GM23338 (cell line): ENCODE results near the gene MVB12B. TPM values are rescaled to one million over a fixed set of nuclear protein-coding genes. Genes with fewer than 3 reads are reported as not detected.

Experiments
- ATAC-seq: fragments of 200-7000 bp; cut with Tn5 transposase; 3 replicates; pipeline ENCODE4 v1.9.1; 2020
- DNase-seq: peaks from one replicate; pipeline ENCODE4 v3.0.0-alpha.2; 2015; ENCODE audit warnings: low spot score
- H2AFZ ChIP-seq: fragments of 200-600 bp; sonication (generic); 2 replicates; pipeline ENCODE4 v1.8.0; 2016; ENCODE audit warnings: antibody characterized with exemption, mild to moderate bottlenecking, moderate library complexity
- H3F3A ChIP-seq: fragments of 200-600 bp; sonication (generic); replicated peaks from 2 replicates; pipeline ENCODE4 v1.8.0; 2017; ENCODE audit warnings: antibody characterized with exemption, mixed run types, low read depth
- H3K27ac ChIP-seq: fragments of 200-600 bp; sonication (generic); 2 replicates; pipeline ENCODE4 v1.6.1; 2016; ENCODE audit warnings: low read depth
- H3K27me3 ChIP-seq: fragments of 200-600 bp; sonication (generic); 2 replicates; pipeline ENCODE4 v1.8.0; 2016; ENCODE audit warnings: mild to moderate bottlenecking, mixed run types, moderate library complexity; ENCODE audit not compliant: insufficient read depth
- H3K36me3 ChIP-seq: fragments of 200-600 bp; sonication (generic); 2 replicates; pipeline ENCODE4 v1.8.0; 2016; ENCODE audit warnings: mild to moderate bottlenecking; ENCODE audit not compliant: insufficient read depth
- H3K4me1 ChIP-seq: fragments of 200-600 bp; sonication (generic); 2 replicates; pipeline ENCODE4 v1.8.0; 2016; ENCODE audit warnings: mild to moderate bottlenecking, moderate library complexity; ENCODE audit not compliant: insufficient read depth
- H3K4me2 ChIP-seq: fragments of 200-600 bp; sonication (generic); 2 replicates; pipeline ENCODE4 v1.7.1; 2017; ENCODE audit warnings: mixed run types
- H3K4me3 ChIP-seq: fragments of 200-600 bp; sonication (generic); 2 replicates; pipeline ENCODE4 v1.6.1; 2016; ENCODE audit warnings: mixed run types
- H3K79me2 ChIP-seq: fragments of 200-600 bp; sonication (generic); replicated peaks from 2 replicates; pipeline ENCODE4 v1.8.0; 2017; ENCODE audit warnings: mild to moderate bottlenecking; ENCODE audit not compliant: insufficient read depth
- H3K9me2 ChIP-seq: fragments of 200-600 bp; sonication (generic); 2 replicates; pipeline ENCODE4 v1.8.0; 2017; ENCODE audit not compliant: insufficient read depth
- H4K20me1 ChIP-seq: fragments of 200-600 bp; sonication (generic); replicated peaks from 2 replicates; pipeline ENCODE4 v1.8.0; 2017; ENCODE audit warnings: mild to moderate bottlenecking; ENCODE audit not compliant: insufficient read depth
- H3K27ac Mint-ChIP-seq: 2 replicates; pipeline ENCODE4 v1.8.0; 2020; ENCODE audit warnings: inconsistent platforms, mild to moderate bottlenecking, moderate library complexity, mixed read lengths
- H3K27me3 Mint-ChIP-seq: 3 replicates; pipeline ENCODE4 v1.8.0; 2022; ENCODE audit warnings: low read depth, mild to moderate bottlenecking, moderate library complexity, mixed read lengths, inconsistent platforms; ENCODE audit not compliant: insufficient read depth, poor library complexity
- H3K36me3 Mint-ChIP-seq: 3 replicates; pipeline ENCODE4 v1.8.0; 2021; ENCODE audit warnings: low read depth, mild to moderate bottlenecking, inconsistent platforms, moderate library complexity, mixed read lengths
- H3K4me1 Mint-ChIP-seq: 3 replicates; pipeline ENCODE4 v1.8.0; 2020; ENCODE audit warnings: mild to moderate bottlenecking, inconsistent platforms, mixed read lengths
- H3K4me3 Mint-ChIP-seq: 3 replicates; pipeline ENCODE4 v1.8.0; 2021; ENCODE audit warnings: moderate library complexity, mild to moderate bottlenecking, inconsistent platforms, mixed read lengths
- H3K9me3 Mint-ChIP-seq: 3 replicates; pipeline ENCODE4 v1.8.0; 2020; ENCODE audit warnings: moderate library complexity, mild to moderate bottlenecking, inconsistent platforms, mixed read lengths
- CTCF ChIP-seq, 2 experiments: fragments of 200-600 bp in 1 of 2; sonication (generic) in 1 of 2; conservative IDR thresholded peaks; 2 replicates each; pipeline versions ENCODE4 v1.5.1 to v1.6.1; 2016 to 2017; ENCODE audit warnings: antibody characterized with exemption in 2 of 2, low read depth in 2 of 2, mild to moderate bottlenecking in 2 of 2, moderate library complexity in 1 of 2
- EZH2 ChIP-seq: fragments of 200-600 bp; sonication (generic); IDR thresholded peaks from one replicate; pipeline ENCODE4 v1.8.0; 2017; ENCODE audit warnings: antibody characterized with exemption, mild to moderate bottlenecking, low read depth; ENCODE audit not compliant: unreplicated experiment
- EZH2phosphoT487 ChIP-seq: fragments of 200-600 bp; sonication (generic); IDR thresholded peaks from one replicate; pipeline ENCODE4 v1.8.1; 2018; ENCODE audit warnings: antibody characterized with exemption; ENCODE audit not compliant: unreplicated experiment
- JUNB ChIP-seq: IDR thresholded peaks from one replicate; pipeline ENCODE4 v1.6.1; 2016; ENCODE audit warnings: antibody characterized with exemption; ENCODE audit not compliant: unreplicated experiment
- NANOG ChIP-seq: IDR thresholded peaks from 2 replicates; pipeline ENCODE4 v1.6.1; 2016; ENCODE audit warnings: antibody characterized with exemption, borderline replicate concordance
- REST ChIP-seq: IDR thresholded peaks from one replicate; pipeline ENCODE4 v1.6.1; 2018; ENCODE audit warnings: antibody characterized with exemption; ENCODE audit not compliant: unreplicated experiment
- STAT1 ChIP-seq: IDR thresholded peaks from one replicate; pipeline ENCODE4 v1.6.1; 2016; ENCODE audit warnings: antibody characterized with exemption; ENCODE audit not compliant: unreplicated experiment
- ZNF114 ChIP-seq: fragments of 250-450 bp; sonication (Bioruptor Pico); IDR thresholded peaks from 2 replicates; pipeline ENCODE4 v1.5.0; 2020; ENCODE audit warnings: mild to moderate bottlenecking, moderate library complexity
- ZNF331 ChIP-seq: fragments of 250-450 bp; sonication (Bioruptor Pico); IDR thresholded peaks from 2 replicates; pipeline ENCODE4 v1.5.0; 2020; ENCODE audit warnings: low read depth, mild to moderate bottlenecking, moderate library complexity
- ZNF462 ChIP-seq: fragments of 250-450 bp; sonication (Bioruptor Pico); IDR thresholded peaks from 2 replicates; pipeline ENCODE4 v1.5.0; 2020; ENCODE audit warnings: mild to moderate bottlenecking, moderate library complexity
- polyA plus RNA-seq: library from polyadenylated mRNA; unstranded; fragments of >200 nt; fragmentation: Nextera tagmentation; extraction: Ambion mirVana; gene quantifications from 2 replicates; pipeline ENCODE4 v1.2.1, GENCODE V29; 2016
- total RNA-seq: library from RNA; depleted of rRNA; stranded (reverse); fragments of >200 nt; shearing (Covaris generic); gene quantifications from 2 replicates; pipeline ENCODE4 v1.2.3, GENCODE V29; 2014

MVB12B gene
- total and polyA plus RNA-seq, 2 experiments from 2014 or later, result 1.9 to 6.6 TPM

- no peak for TF ChIP-seq ZNF462
- TF ChIP-seq CTCF (conservative IDR thresholded peaks at IDR 0.05; ENCODE audit: low read depth in 2 of 2), result no peak
- no peak for TF ChIP-seq JUNB
- no peak for TF ChIP-seq NANOG
- no peak for TF ChIP-seq STAT1
- TF ChIP-seq EZH2phosphoT487, result no peak
These were observed 197.0 kb downstream of the MVB12B start (continued) for GRCh38 chr9:126523611-126524111.

- Histone ChIP-seq H3K4me3 (no peak overlapping the region), H3K79me2 (no peaks in the 10 kb centered on the region), H3K36me3 (no peaks in the 10 kb centered on the region), H3K4me1 (peaks cover 20% of the 10 kb centered on the region), H3K27me3 (no peaks in the 10 kb centered on the region), H2AFZ (no peak overlapping the region), H3K27ac (no peak overlapping the region), H3K4me2 (no peak overlapping the region), H3F3A (no peaks in the 10 kb centered on the region), H4K20me1 (no peaks in the 10 kb centered on the region), H3K9me2 (no peaks in the 10 kb centered on the region)
- DNase-seq, result no peak
- Mint-ChIP-seq H3K4me3 (no peak overlapping the region), H3K36me3 (no peaks in the 10 kb centered on the region), H3K27ac (no peak overlapping the region), H3K27me3 (peaks cover 6% of the 10 kb centered on the region), H3K4me1 (peaks cover 42% of the 10 kb centered on the region), H3K9me3 (no peaks in the 10 kb centered on the region)
- ATAC-seq, result no peak
- no peak for TF ChIP-seq REST
- TF ChIP-seq NANOG, result no peak
- no peak for TF ChIP-seq CTCF (conservative IDR thresholded peaks at IDR 0.05; ENCODE audit: low read depth in 2 of 2)
- TF ChIP-seq EZH2, result no peak
- no peak for TF ChIP-seq JUNB
- no peak for TF ChIP-seq ZNF114 (CRISPR knock-in tag)
- TF ChIP-seq ZNF331, result no peak
- TF ChIP-seq STAT1, result no peak
These were observed 197.9 kb downstream of the MVB12B start for GRCh38 chr9:126524353-126525077.
